A673 (cell line): Measurements from ENCODE around the gene OPTC.

ENCODE experiments used
- CTCF ChIP-seq: fragments of 300-800, 200-600 bp; sonication (generic); conservative IDR thresholded peaks from 2 replicates; pipeline ENCODE4 v1.5.1; 2017; ENCODE audit warnings: low read depth, mild to moderate bottlenecking, antibody characterized with exemption, low read length, moderate library complexity, mixed read lengths
- EZH2 ChIP-seq: fragments of 200-600 bp; sonication (generic); IDR thresholded peaks from 2 replicates; pipeline ENCODE4 v1.6.1; 2017; ENCODE audit warnings: borderline replicate concordance, low read depth, mild to moderate bottlenecking, mixed read lengths, antibody characterized with exemption, low read length; ENCODE audit not compliant: poor library complexity, severe bottlenecking

- TF ChIP-seq CTCF (no peak), EZH2 (no peak)
Observed at GRCh38 chr1:203512517-203512847, 18.5 kb downstream of the OPTC start.
